Right lobe of liver (tissue), 6 donors: ENCODE data around the gene AGL. TPM values are rescaled to one million over a fixed set of nuclear protein-coding genes. Genes with fewer than 3 reads are reported as not detected.

Source experiments
- ATAC-seq, 4 donors: fragments of 200-7000 bp; cut with Tn5 transposase; one replicate each; pipeline ENCODE4 v1.9.1; 2020; ENCODE audit warnings: mild to moderate bottlenecking in 4 of 4, moderate library complexity in 4 of 4
- DNase-seq, 3 donors: peaks; one replicate each; pipeline ENCODE4 v3.0.0-alpha.2; 2020
- H3K27ac ChIP-seq, 3 donors: fragments of 200-600 bp; one replicate each; pipeline ENCODE4 v1.8.0; 2022
- H3K27me3 ChIP-seq, 2 donors: fragments of 200-600 bp; one replicate each; pipeline ENCODE4 v1.8.0; 2022
- H3K36me3 ChIP-seq, 4 donors: fragments of 200-600 bp; sonication (generic) in 1 of 4; one replicate each; pipeline versions ENCODE4 v1.5.1 to v1.8.0; 2017 to 2022; ENCODE audit warnings: control low read depth in 1 of 4
- H3K4me1 ChIP-seq, 4 donors: fragments of 200-600 bp; sonication (generic) in 1 of 4; one replicate each; pipeline versions ENCODE4 v1.5.1 to v1.8.0; 2017 to 2022; ENCODE audit warnings: control low read depth in 1 of 4
- H3K4me3 ChIP-seq, 3 donors: fragments of 200-600 bp; one replicate each; pipeline ENCODE4 v1.8.0; 2022
- H3K9me3 ChIP-seq, 4 donors: fragments of 200-600 bp; sonication (generic) in 1 of 4; one replicate each; pipeline versions ENCODE4 v1.5.1 to v1.8.0; 2017 to 2022; ENCODE audit warnings: control low read depth in 1 of 4
- POLR2A ChIP-seq: fragments of 450-650 bp; IDR thresholded peaks from one replicate; pipeline ENCODE4 v1.6.1; 2017; ENCODE audit warnings: antibody characterized with exemption, mild to moderate bottlenecking
- WGBS: methylation state at CpG from one replicate; pipeline ENCODE4 v1.1.6; 2018; ENCODE audit warnings: low coverage, low lambda C conversion rate; ENCODE audit not compliant: insufficient coverage; ENCODE audit errors: missing lambda C conversion rate; 5-methylcytosine and 5-hydroxymethylcytosine counted together
- intact Hi-C, 2 donors: fragments of 100-400 bp; cut with DNase I; formaldehyde crosslinking; loops; one replicate each; pipeline versions ENCODE4 v1.11.2 to v1.14.1; 2022
- total RNA-seq, 6 experiments: library from RNA; depleted of rRNA in 2 of 6; stranded (reverse); fragments of >200 nt in 2 of 6; fragmentation: NEBNext Ultra II Directional in 3 of 6; extraction: Animal tissue kit (Norgen Biotek cat#: 25700) in 3 of 6; gene quantifications; one replicate each; pipeline versions ENCODE4 v1.1.0 to v1.2.4, GENCODE V29; 2016 to 2023
- TF ChIP-seq, protein P1 (sequence below), 4 donors: fragments of 200-600 bp in 3 of 4; fragments of 450-650 bp in 1 of 4; IDR thresholded peaks; one replicate each; pipeline versions ENCODE4 v1.5.1 to v1.8.0; 2016 to 2022; ENCODE audit warnings: antibody characterized with exemption in 4 of 4, mild to moderate bottlenecking in 2 of 4
- donor health status: DM: no; HTN: yes; CAD: no.
- donor health status: DM: no; HTN: no; CAD: no.
- donor health status: DM: no; HTN: no; CAD: no.
- donor health status: DM: no; HTN: yes; CAD: no.
- donor health status: DM: no; HTN: yes; CAD: no.

The AGL gene
- total RNA-seq, 6 experiments from 2014 or later: 22.5 to 46.5 (median 33.5) TPM

DNA sequence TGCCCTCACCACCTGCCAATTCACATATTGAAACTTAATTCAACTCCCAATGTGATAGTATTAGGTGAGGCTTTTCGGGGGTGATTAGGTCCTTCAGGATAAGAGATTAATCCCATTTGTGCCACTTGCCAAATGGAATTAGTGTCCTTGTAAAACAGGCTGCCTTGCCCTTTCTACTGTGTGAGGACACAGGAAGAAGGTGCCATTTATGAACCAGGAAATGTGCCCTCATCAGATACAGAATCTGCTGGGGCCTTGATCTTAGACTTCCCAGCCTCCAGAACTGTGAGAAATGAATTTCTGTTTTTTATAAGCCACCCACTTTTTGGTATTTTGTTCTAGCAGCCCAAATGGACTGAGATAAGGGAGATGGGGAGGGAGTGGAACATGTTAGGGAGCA is 39.1 kb upstream of the AGL start:
- Histone ChIP-seq H3K4me1 (no peaks in the 10 kb centered on the region), H3K27me3 (no peaks in the 10 kb centered on the region), H3K27ac (no peak overlapping the region), H3K9me3 (no peaks in the 10 kb centered on the region), H3K36me3 (no peaks in the 10 kb centered on the region), H3K4me3 (no peak overlapping the region)
- 38% methylated on average over 1 of the region's 1 CpG for WGBS
- no peak for TF ChIP-seq POLR2A
- TF ChIP-seq, protein P1, sequence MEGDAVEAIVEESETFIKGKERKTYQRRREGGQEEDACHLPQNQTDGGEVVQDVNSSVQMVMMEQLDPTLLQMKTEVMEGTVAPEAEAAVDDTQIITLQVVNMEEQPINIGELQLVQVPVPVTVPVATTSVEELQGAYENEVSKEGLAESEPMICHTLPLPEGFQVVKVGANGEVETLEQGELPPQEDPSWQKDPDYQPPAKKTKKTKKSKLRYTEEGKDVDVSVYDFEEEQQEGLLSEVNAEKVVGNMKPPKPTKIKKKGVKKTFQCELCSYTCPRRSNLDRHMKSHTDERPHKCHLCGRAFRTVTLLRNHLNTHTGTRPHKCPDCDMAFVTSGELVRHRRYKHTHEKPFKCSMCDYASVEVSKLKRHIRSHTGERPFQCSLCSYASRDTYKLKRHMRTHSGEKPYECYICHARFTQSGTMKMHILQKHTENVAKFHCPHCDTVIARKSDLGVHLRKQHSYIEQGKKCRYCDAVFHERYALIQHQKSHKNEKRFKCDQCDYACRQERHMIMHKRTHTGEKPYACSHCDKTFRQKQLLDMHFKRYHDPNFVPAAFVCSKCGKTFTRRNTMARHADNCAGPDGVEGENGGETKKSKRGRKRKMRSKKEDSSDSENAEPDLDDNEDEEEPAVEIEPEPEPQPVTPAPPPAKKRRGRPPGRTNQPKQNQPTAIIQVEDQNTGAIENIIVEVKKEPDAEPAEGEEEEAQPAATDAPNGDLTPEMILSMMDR (IDR thresholded peaks at IDR 0.05): no peak
- no peak for DNase-seq
- intact Hi-C loops: loop anchor here in 1 of 2 donors (10.0 kb wide), 1 partner anchor 1054 kb away; no protein-coding TSS in a partner anchor
- ATAC-seq: no peak

DNA sequence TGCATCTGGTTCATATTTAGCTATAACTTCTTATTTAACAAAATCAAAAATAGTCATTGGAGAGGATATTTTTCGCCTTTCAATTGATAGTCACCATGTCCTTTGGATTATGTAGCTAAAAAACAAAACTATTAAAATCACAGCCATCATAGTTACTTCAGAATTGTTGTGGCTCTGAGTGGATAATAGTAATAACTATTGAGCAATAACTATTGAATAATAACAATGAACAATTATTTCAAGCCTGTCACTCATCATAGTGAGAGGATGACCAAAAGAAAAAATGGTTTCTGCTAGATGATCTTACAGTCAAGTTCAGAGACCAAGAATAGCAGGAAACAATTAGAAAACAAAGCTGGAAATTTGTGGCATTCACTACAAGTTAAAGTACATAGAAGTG is 38.4 kb upstream of the AGL start:
- Histone ChIP-seq H3K9me3 (no peaks in the 10 kb centered on the region), H3K27ac (no peak overlapping the region), H3K4me3 (no peak overlapping the region), H3K4me1 (no peaks in the 10 kb centered on the region), H3K36me3 (no peaks in the 10 kb centered on the region), H3K27me3 (no peaks in the 10 kb centered on the region)
- 92% methylated on average over 1 of the region's 1 CpG for WGBS
- ATAC-seq (no peak), DNase-seq (no peak)
- intact Hi-C loops: loop anchor here in 1 of 2 donors (10.0 kb wide), 1 partner anchor 1053 kb away; no protein-coding TSS in a partner anchor
- no peak for TF ChIP-seq POLR2A
- TF ChIP-seq, protein P1 (IDR thresholded peaks at IDR 0.05): no peak

DNA sequence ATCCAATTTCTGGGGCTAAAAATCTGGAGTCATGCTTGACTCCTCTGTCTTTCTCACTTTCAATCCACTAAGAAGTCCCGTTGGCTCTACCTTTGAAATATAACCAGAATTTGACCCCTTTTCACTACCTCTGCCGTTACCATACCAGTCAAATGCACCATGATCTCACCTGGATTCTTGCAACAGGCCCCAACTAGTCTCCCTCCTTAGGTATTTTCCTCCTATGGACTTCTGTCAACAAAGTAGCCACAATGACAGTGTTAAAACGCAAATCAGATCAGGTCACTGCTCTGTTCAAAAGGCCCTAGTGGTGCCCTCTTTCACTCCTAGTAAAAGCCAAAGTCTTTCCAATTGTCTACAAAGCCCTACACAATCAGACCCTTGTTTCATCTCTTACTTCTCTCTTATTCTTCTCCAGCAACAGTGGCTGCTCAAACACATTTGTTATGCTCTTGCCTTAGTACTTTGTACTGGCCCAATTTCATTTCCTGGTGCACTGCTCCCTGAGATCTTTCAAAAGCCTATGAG is 35.7 kb upstream of the AGL start:
- TF ChIP-seq, protein P1 (IDR thresholded peaks at IDR 0.05): no peak
- TF ChIP-seq POLR2A: no peak
- Histone ChIP-seq H3K4me1 (no peaks in the 10 kb centered on the region), H3K36me3 (no peaks in the 10 kb centered on the region), H3K27me3 (no peaks in the 10 kb centered on the region), H3K27ac (no peak overlapping the region), H3K4me3 (no peak overlapping the region), H3K9me3 (no peaks in the 10 kb centered on the region)
- DNase-seq: no peak
- WGBS: 79% methylated on average over 3 of the region's 3 CpGs
- intact Hi-C loops: loop anchor here in 1 of 2 donors (10.0 kb wide), 1 partner anchor 1050 kb away; no protein-coding TSS in a partner anchor
- ATAC-seq: no peak

DNA sequence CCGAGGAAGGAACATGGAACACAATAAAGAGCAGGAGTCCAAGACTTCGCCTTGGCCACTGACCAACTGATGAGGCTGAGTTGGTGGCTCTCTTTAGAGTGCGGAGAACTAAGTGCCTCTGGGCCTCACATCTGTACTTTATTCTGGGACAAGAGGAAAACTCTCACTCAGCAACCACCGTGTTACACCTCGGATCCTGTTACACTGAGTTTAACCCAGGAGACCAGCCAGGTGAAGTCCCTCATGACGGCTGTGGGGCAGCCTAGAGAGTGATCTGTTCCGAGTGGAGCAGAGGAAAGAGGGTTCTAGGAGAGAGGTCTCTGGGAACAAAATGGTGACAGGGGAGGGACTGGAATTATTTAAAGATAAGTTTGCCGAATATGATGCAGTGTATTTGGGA is 33.5 kb upstream of the AGL start:
- WGBS: 62% methylated on average over 5 of the region's 8 CpGs
- Histone ChIP-seq H3K4me3 (no peak overlapping the region), H3K4me1 (no peaks in the 10 kb centered on the region), H3K27ac (no peak overlapping the region), H3K27me3 (no peaks in the 10 kb centered on the region), H3K9me3 (no peaks in the 10 kb centered on the region), H3K36me3 (no peaks in the 10 kb centered on the region)
- DNase-seq: no peak
- ATAC-seq: no peak
- TF ChIP-seq, protein P1 (IDR thresholded peaks at IDR 0.05): no peak
- TF ChIP-seq POLR2A: no peak
- intact Hi-C loops: loop anchor here in 1 of 2 donors (10.0 kb wide), 1 partner anchor 1048 kb away; no protein-coding TSS in a partner anchor
